ENCODE measurements around the gene SAA4.
A peak's percentile ranks its signal among the peaks of the same experiment; 100 is the strongest.
"Not testable (repeated sequence)": the region's sequence is repeated elsewhere in the genome, so short reads cannot be mapped to it uniquely, and the experiment has no call there.

Gene SAA4

DNA sequence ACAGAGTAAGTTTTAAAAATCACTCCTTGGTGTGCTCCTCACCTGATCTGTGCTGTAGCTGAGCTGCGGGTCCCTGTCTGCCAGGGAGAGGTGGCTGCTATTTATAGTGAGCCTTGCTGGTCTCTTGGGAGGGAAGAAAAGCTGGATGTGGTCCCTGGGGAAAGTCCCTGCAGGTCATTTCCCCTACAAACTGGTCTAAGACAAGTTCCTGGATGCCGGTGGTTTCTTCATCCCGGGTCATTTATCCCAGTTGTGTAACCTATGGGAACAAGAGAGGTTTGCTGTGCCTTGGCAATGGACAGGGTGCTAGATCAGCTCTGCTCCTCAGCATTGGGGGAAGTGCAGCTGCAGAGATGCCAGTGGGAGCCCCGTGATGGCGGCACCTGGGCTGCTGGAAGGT, 12.0 kb upstream of the SAA4 start, which contains the start of gene SAA2:
Gene SAA2 (minus strand): TSS at position 108 of the 400 bp plus-strand sequence. CDS start 657 bp downstream, outside the sequence.
- no peaks in the 10 kb centered on the region for H3K36me3 ChIP-seq (ENCODE audit: control insufficient read depth in 5 of 5, insufficient read depth in 5 of 5, low read length in 5 of 5)
- peaks cover 0 to 17% (median 14%) of the 10 kb centered on the region in 5 donors for H3K4me1 ChIP-seq (ENCODE audit: control insufficient read depth in 5 of 5, insufficient read depth in 5 of 5, low read length in 5 of 5)
- no peaks in the 10 kb centered on the region for H3K27me3 ChIP-seq (ENCODE audit: control insufficient read depth in 5 of 5, insufficient read depth in 4 of 5, low read length in 5 of 5)
- H3K9me3 ChIP-seq (ENCODE audit: control insufficient read depth in 5 of 5, low read length in 5 of 5): peaks cover 0 to 3% (median 0%) of the 10 kb centered on the region in 5 donors
- H3K4me3 ChIP-seq (ENCODE audit: low read depth in 1 of 5, low read length in 5 of 5): no peak within 1 kb of the TSS
- no peak within 1 kb of the TSS for H3K27ac ChIP-seq (ENCODE audit: low read depth, low read length)
- peak within 1 kb of the TSS in 1 of 5 donors; percentile 12 for H3K9ac ChIP-seq (ENCODE audit: low read length in 5 of 5)

DNA sequence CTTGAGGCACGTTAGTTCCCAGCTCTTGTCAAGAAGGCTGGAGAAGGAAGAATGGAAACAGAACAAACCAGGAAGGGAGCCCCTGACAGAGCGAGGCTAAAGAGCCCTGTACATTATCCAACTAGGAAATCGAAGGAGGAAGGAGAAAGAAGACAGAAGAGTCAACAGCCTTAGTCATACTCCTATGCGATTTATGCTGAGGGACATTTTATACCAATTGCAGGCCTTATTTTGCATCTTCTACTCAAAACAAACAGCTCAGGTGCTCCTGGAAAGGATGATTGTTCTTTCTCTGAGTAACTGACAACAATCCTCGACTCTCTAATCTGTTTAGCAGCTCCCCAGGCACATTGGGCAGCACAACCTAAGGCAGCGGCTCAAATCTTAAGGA, 10.6 kb upstream of the SAA4 start:
- not testable (repeated sequence) for H3K27ac ChIP-seq (ENCODE audit: low read depth, low read length)

GRCh38 chr11:18246379-18247190, 10.0 kb upstream of the SAA4 start:
- H3K4me3 ChIP-seq (ENCODE audit: low read depth in 1 of 5, low read length in 5 of 5); H3K36me3 ChIP-seq (ENCODE audit: control insufficient read depth in 5 of 5, insufficient read depth in 5 of 5, low read length in 5 of 5); H3K27ac ChIP-seq (ENCODE audit: low read depth, low read length): not testable (repeated sequence)

More for the DNA sequence above, 10.6 kb upstream of the SAA4 start:
- H3K9ac ChIP-seq (ENCODE audit: low read length in 5 of 5); H3K9me3 ChIP-seq (ENCODE audit: control insufficient read depth in 5 of 5, low read length in 5 of 5); H3K27me3 ChIP-seq (ENCODE audit: control insufficient read depth in 5 of 5, insufficient read depth in 4 of 5, low read length in 5 of 5); H3K36me3 ChIP-seq (ENCODE audit: control insufficient read depth in 5 of 5, insufficient read depth in 5 of 5, low read length in 5 of 5); H3K4me3 ChIP-seq (ENCODE audit: low read depth in 1 of 5, low read length in 5 of 5): not testable (repeated sequence)
- peaks cover 0 to 14% (median 11%) of the 10 kb centered on the region in 5 donors for H3K4me1 ChIP-seq (ENCODE audit: control insufficient read depth in 5 of 5, insufficient read depth in 5 of 5, low read length in 5 of 5)

DNA sequence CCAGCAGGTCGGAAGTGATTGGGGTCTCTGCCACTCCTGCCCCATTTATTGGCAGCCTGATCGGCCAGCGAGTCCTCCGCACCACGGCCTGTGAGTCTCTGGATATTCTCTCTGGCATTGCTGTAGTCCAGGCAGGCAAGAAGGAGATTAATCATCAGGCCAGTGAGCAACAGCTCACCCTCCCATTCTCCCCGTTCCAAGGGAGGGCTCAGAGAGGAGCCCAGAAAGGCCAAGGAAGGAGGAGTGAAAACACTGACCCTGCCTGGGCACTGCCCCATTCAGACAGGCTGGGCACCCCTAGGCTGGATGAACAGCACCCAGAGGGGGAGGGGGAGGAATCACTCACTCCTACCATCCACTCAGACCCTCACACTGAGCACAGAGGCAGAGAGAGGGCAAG, 8.8 kb upstream of the SAA4 start:
- peaks cover 0 to 14% (median 11%) of the 10 kb centered on the region in 5 donors for H3K4me1 ChIP-seq (ENCODE audit: control insufficient read depth in 5 of 5, insufficient read depth in 5 of 5, low read length in 5 of 5)
- H3K4me3 ChIP-seq (ENCODE audit: low read depth in 1 of 5, low read length in 5 of 5): no peak overlapping the region
- H3K9ac ChIP-seq (ENCODE audit: low read length in 5 of 5): no peak overlapping the region
- peaks cover 0 to 3% (median 0%) of the 10 kb centered on the region in 5 donors for H3K9me3 ChIP-seq (ENCODE audit: control insufficient read depth in 5 of 5, low read length in 5 of 5)
- H3K27me3 ChIP-seq (ENCODE audit: control insufficient read depth in 5 of 5, insufficient read depth in 4 of 5, low read length in 5 of 5): no peaks in the 10 kb centered on the region
- no peaks in the 10 kb centered on the region for H3K36me3 ChIP-seq (ENCODE audit: control insufficient read depth in 5 of 5, insufficient read depth in 5 of 5, low read length in 5 of 5)
- H3K27ac ChIP-seq (ENCODE audit: low read depth, low read length): no peak overlapping the region

More at GRCh38 chr11:18246379-18247190, 10.0 kb upstream of the SAA4 start:
- H3K27me3 ChIP-seq (ENCODE audit: control insufficient read depth in 5 of 5, insufficient read depth in 4 of 5, low read length in 5 of 5); H3K9me3 ChIP-seq (ENCODE audit: control insufficient read depth in 5 of 5, low read length in 5 of 5); H3K9ac ChIP-seq (ENCODE audit: low read length in 5 of 5): not testable (repeated sequence)
- H3K4me1 ChIP-seq (ENCODE audit: control insufficient read depth in 5 of 5, insufficient read depth in 5 of 5, low read length in 5 of 5): peaks cover 0 to 14% (median 11%) of the 10 kb centered on the region in 5 donors

- peaks cover 0 to 9% (median 6%) of the 10 kb centered on the region in 5 donors for H3K4me1 ChIP-seq (ENCODE audit: control insufficient read depth in 5 of 5, insufficient read depth in 5 of 5, low read length in 5 of 5)
- no peak overlapping the region for H3K27ac ChIP-seq (ENCODE audit: low read depth, low read length)
- no peak overlapping the region for H3K9ac ChIP-seq (ENCODE audit: low read length in 5 of 5)
- no peak overlapping the region for H3K4me3 ChIP-seq (ENCODE audit: low read depth in 1 of 5, low read length in 5 of 5)
- H3K36me3 ChIP-seq (ENCODE audit: control insufficient read depth in 5 of 5, insufficient read depth in 5 of 5, low read length in 5 of 5): no peaks in the 10 kb centered on the region
- H3K9me3 ChIP-seq (ENCODE audit: control insufficient read depth in 5 of 5, low read length in 5 of 5): peaks cover 0 to 3% (median 0%) of the 10 kb centered on the region in 5 donors
- no peaks in the 10 kb centered on the region for H3K27me3 ChIP-seq (ENCODE audit: control insufficient read depth in 5 of 5, insufficient read depth in 4 of 5, low read length in 5 of 5)
Measured at GRCh38 chr11:18243783-18244362, 7.3 kb upstream of the SAA4 start.

DNA sequence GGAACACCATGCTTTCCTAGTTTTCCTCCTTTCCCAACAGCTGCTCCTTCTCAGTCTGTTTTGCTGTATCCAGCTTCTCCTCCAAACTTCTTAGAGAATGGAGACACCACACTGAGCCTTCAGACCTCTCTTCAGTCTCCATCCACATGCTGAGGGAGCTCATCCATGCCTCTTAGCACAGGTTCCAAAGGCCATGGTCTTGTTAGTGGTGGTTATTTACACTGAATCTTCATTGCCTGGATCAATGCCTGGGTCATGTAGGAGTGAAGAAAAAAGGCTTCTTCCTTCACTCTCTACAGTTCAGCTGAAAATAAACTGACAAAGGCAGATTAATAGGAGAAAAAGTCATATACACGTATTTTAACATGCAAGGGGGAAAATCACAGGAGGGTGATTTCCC, 3.1 kb upstream of the SAA4 start:
- no peak overlapping the region for H3K4me3 ChIP-seq (ENCODE audit: low read depth in 1 of 5, low read length in 5 of 5)

DNA sequence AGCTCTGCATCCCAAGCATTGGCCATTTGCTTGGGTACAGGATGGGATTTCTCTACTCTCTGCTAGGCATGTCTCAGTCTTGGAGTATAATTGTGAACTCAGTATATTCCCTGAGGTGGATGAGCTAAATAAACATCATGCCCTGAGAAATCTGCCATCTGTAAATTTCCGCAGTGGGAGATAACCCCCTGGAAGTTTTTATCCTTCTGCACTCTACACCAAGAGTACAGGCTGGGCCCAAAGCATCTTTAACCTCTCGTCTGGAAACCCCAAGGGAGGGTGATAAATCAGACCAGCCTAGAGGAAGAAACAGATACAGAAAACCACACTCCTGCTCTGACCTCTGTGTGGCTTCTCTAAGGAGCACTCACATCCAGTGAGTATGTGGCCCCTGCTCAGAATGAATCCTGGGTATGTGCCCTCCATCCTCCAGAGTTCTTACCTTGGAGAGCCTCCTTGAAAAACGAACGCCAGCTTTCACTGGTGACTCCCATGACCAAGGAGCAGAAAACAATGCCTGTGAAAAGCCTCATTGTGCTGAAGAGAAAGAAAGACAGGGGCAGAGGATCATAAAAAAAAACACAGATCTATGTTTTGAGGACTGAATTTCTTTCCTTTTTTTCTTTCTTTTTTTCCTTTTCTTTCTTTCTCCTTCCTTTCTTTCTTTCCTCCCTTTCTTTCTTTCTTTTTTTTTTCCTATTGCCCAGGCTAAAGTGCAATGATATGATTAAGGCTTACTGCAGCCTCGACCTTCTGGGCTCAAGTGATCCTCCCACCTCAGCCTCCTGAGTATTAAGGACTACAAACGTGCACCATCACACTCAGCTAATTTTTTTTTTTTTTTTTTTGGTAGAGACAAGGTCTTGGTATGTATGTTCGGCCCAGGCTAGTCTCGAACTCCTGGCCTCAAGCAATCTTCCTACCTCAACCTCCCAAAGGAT, 938 bp downstream of the SAA4 start:
- H3K4me3 ChIP-seq (ENCODE audit: low read depth in 1 of 5, low read length in 5 of 5): no peak overlapping the region

More for the DNA sequence above, 3.1 kb upstream of the SAA4 start:
- no peak overlapping the region for H3K27ac ChIP-seq (ENCODE audit: low read depth, low read length)
- no peaks in the 10 kb centered on the region for H3K27me3 ChIP-seq (ENCODE audit: control insufficient read depth in 5 of 5, insufficient read depth in 4 of 5, low read length in 5 of 5)
- H3K9me3 ChIP-seq (ENCODE audit: control insufficient read depth in 5 of 5, low read length in 5 of 5): peaks cover 0 to 3% (median 0%) of the 10 kb centered on the region in 5 donors
- no peaks in the 10 kb centered on the region for H3K36me3 ChIP-seq (ENCODE audit: control insufficient read depth in 5 of 5, insufficient read depth in 5 of 5, low read length in 5 of 5)
- H3K9ac ChIP-seq (ENCODE audit: low read length in 5 of 5): no peak overlapping the region
- no peaks in the 10 kb centered on the region for H3K4me1 ChIP-seq (ENCODE audit: control insufficient read depth in 5 of 5, insufficient read depth in 5 of 5, low read length in 5 of 5)

GRCh38 chr11:18233912-18234311, 2.7 kb downstream of the SAA4 start:
- no peak overlapping the region for H3K4me3 ChIP-seq (ENCODE audit: low read depth in 1 of 5, low read length in 5 of 5)
- H3K4me1 ChIP-seq (ENCODE audit: control insufficient read depth in 5 of 5, insufficient read depth in 5 of 5, low read length in 5 of 5): no peaks in the 10 kb centered on the region
- H3K9ac ChIP-seq (ENCODE audit: low read length in 5 of 5): no peak overlapping the region
- no peaks in the 10 kb centered on the region for H3K9me3 ChIP-seq (ENCODE audit: control insufficient read depth in 5 of 5, low read length in 5 of 5)
- H3K27me3 ChIP-seq (ENCODE audit: control insufficient read depth in 5 of 5, insufficient read depth in 4 of 5, low read length in 5 of 5): no peaks in the 10 kb centered on the region
- H3K36me3 ChIP-seq (ENCODE audit: control insufficient read depth in 5 of 5, insufficient read depth in 5 of 5, low read length in 5 of 5): no peaks in the 10 kb centered on the region
- no peak overlapping the region for H3K27ac ChIP-seq (ENCODE audit: low read depth, low read length)

More for the DNA sequence above, 938 bp downstream of the SAA4 start:
- H3K9ac ChIP-seq (ENCODE audit: low read length in 5 of 5): no peak overlapping the region
- no peaks in the 10 kb centered on the region for H3K4me1 ChIP-seq (ENCODE audit: control insufficient read depth in 5 of 5, insufficient read depth in 5 of 5, low read length in 5 of 5)
- no peaks in the 10 kb centered on the region for H3K27me3 ChIP-seq (ENCODE audit: control insufficient read depth in 5 of 5, insufficient read depth in 4 of 5, low read length in 5 of 5)
- H3K36me3 ChIP-seq (ENCODE audit: control insufficient read depth in 5 of 5, insufficient read depth in 5 of 5, low read length in 5 of 5): no peaks in the 10 kb centered on the region
- H3K9me3 ChIP-seq (ENCODE audit: control insufficient read depth in 5 of 5, low read length in 5 of 5): no peaks in the 10 kb centered on the region
- H3K27ac ChIP-seq (ENCODE audit: low read depth, low read length): no peak overlapping the region

- Histone ChIP-seq H3K27me3 (ENCODE audit: control insufficient read depth in 5 of 5, insufficient read depth in 4 of 5, low read length in 5 of 5) (no peaks in the 10 kb centered on the region), H3K36me3 (ENCODE audit: control insufficient read depth in 5 of 5, insufficient read depth in 5 of 5, low read length in 5 of 5) (no peaks in the 10 kb centered on the region), H3K4me3 (ENCODE audit: low read depth in 1 of 5, low read length in 5 of 5) (no peak overlapping the region), H3K9me3 (ENCODE audit: control insufficient read depth in 5 of 5, low read length in 5 of 5) (no peaks in the 10 kb centered on the region), H3K9ac (ENCODE audit: low read length in 5 of 5) (no peak overlapping the region), H3K27ac (ENCODE audit: low read depth, low read length) (no peak overlapping the region), H3K4me1 (ENCODE audit: control insufficient read depth in 5 of 5, insufficient read depth in 5 of 5, low read length in 5 of 5) (no peaks in the 10 kb centered on the region)
Measured at GRCh38 chr11:18230859-18231258, 5.7 kb downstream of the SAA4 start.
